ENCODE data around the gene PPEF1.
A peak's percentile ranks its signal among the peaks of the same experiment; 100 is the strongest.

PPEF1 gene, protein sequence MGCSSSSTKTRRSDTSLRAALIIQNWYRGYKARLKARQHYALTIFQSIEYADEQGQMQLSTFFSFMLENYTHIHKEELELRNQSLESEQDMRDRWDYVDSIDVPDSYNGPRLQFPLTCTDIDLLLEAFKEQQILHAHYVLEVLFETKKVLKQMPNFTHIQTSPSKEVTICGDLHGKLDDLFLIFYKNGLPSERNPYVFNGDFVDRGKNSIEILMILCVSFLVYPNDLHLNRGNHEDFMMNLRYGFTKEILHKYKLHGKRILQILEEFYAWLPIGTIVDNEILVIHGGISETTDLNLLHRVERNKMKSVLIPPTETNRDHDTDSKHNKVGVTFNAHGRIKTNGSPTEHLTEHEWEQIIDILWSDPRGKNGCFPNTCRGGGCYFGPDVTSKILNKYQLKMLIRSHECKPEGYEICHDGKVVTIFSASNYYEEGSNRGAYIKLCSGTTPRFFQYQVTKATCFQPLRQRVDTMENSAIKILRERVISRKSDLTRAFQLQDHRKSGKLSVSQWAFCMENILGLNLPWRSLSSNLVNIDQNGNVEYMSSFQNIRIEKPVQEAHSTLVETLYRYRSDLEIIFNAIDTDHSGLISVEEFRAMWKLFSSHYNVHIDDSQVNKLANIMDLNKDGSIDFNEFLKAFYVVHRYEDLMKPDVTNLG

DNA sequence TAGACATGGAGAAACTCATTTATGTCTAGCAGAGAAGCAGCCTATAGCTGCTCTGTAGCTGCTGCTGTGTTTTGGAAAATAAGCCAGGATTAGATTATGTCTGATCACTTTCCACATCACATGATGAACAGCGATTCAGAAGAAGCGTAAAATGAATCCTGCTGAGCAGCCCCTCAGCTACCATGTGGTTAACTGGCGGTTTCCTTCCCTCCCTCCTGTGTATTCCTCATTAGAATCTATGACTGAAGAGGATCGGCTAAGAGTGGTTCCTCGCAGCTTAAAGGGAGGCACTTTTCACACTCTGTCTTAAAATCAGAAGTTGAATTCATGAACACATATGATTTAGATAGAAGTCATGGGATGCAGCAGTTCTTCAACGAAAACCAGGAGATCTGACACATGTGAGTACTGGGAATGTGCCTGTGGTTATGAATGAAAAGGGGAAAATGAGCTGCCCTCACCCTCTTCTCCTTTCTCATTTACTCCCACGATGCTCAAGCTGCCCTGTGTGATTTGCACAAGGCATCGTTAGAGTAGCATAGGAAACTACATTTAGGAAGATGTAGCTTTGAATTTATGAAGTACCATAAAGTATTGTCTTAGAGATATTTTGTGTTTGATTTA, at the start of gene PPEF1:
PPEF1 (plus strand) TSS at position 220 of the 624 bp plus-strand sequence; CDS start at position 356, 136 bp downstream.
- DNase-seq (ENCODE audit: low spot score): no peak

DNA sequence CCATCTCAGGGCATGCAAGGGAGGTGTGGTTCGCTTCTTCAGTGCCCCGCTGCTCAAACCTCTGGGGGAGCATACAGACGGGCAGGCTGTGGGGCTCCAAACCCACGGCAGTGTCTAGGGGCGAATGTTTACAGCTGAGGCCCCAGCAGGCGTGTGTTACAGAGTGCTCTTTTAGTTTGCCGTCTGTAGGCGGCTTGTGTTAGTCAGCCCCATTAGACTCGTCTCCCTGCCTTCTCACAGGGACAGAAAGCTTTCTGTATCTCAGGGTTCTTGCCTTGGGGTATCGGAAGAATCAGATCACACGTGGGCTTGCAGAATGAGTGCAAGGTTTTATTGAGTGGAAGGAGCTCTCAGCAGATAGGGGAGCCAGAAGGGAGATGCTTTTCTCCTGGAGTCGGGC, 46.2 kb upstream of the PPEF1 start:
- no peak for DNase-seq (ENCODE audit: low spot score)

DNA sequence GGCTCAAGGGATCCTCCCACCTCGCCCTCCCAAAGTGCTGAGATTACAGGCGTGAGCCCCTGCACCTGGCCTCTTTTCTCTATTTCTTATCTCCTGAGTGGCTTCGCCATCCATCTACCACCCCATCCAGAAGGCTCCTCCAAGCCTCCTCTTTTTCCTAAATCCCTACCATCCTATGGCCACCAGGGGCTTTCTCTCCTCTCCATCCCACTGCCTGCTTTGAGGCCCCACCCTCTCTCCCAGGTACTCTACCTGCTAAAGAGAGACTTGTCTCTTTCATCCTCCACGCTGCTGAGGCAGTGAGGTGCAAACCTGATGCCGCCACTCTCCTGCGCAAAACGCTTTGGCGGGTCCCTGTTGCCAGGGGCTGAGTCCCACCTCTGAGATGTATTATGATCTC, 42.5 kb upstream of the PPEF1 start:
- no peak for DNase-seq (ENCODE audit: low spot score)

DNA sequence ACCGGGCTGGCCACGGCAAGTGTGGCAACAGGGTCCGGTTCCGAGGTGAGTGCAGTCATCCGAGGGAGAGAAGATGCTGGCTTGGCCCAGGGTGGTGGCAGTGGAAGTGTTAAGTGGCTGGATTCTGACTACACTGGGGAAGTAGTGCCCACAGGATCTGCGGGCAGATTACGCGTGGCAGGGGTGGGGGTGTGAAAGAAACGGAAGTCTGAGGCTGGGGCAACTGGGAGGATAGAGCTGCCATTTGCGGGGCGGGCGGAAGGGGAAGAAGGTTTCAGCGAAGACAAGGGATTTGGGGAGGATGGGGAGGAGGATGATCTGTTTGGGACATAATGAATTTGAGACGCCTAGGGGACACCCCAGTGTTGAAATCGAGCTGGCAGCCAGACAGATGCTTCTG, 40.8 kb upstream of the PPEF1 start:
- DNase-seq (ENCODE audit: low spot score): no peak

DNA sequence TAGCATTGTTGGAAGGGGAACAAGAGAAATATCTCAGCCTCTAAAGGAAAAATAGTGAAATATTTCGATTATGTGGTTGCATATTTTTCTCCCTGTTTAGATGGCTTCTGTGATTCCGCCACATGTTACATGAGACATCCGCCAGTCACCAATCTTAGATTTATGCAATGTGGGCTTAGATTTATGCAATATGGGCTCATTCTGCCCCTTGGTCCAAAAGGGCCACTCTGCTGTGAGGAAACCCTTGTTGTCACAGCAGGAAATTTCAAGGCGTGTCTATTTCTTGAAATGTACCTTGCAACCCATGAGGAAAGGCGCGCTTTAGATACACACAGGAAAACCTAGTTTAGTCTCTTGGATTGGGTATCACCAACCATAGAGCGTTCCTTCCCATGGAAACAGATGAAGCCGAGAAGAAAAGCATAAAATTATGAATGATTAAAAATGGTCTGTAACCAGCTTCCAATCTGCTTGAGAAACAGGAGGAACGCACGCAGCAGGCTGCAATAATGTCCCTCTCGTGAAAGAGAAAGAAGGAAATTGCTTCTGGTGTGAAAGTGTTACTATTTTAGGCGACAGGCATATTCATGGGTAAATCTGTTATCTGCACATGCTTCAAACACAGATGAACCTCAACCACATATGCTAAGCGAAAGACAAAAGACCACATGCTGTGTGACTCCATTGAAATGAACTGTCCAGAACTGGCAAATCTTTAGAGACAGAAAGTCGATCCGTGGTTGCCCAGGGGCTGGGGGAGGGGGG, 39.2 kb upstream of the PPEF1 start:
- DNase-seq (ENCODE audit: low spot score): no peak

DNA sequence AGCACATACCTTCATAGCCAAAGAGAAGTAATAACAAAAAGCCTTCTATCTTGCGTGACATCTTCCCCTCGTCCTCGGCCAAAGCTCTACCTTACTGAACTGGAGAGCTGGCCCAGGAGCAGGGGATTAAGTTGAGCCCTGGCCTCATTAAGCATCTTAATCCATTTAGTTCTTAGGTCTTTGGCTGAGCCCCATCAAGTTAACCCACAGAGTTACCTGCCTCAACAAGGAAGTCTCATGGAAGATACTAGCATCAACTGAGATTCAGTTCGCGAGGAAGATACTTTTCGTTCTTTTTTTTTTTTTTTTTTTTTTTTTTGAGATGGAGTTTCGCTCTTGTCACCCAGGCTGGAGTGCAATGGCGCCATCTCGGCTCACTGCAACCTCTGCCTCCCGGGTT, 35.4 kb upstream of the PPEF1 start, which contains the start of gene RS1:
RS1 (minus strand) TSS at position 101 of the 400 bp plus-strand sequence; CDS start at position 61, 40 bp downstream.
- DNase-seq (ENCODE audit: low spot score): no peak

DNA sequence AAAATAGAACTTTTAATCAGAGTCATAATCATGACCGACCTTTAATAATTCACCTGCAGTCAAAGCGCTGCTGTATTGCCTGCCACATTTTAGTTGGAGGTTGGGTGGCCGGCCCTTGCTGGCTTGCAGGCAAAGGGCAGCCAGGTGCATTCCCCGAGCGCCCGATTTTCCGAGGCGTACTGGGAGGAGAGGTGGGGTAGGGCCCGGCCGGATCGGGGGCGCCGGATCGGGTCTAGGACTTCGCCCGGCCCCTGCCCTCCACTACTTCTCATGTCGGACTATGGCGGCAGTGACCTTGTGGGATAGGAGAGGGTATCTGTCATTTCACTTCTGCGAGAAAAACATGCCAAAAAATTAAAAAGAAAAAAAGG, 33.0 kb upstream of the PPEF1 start:
- no peak for DNase-seq (ENCODE audit: low spot score)

DNA sequence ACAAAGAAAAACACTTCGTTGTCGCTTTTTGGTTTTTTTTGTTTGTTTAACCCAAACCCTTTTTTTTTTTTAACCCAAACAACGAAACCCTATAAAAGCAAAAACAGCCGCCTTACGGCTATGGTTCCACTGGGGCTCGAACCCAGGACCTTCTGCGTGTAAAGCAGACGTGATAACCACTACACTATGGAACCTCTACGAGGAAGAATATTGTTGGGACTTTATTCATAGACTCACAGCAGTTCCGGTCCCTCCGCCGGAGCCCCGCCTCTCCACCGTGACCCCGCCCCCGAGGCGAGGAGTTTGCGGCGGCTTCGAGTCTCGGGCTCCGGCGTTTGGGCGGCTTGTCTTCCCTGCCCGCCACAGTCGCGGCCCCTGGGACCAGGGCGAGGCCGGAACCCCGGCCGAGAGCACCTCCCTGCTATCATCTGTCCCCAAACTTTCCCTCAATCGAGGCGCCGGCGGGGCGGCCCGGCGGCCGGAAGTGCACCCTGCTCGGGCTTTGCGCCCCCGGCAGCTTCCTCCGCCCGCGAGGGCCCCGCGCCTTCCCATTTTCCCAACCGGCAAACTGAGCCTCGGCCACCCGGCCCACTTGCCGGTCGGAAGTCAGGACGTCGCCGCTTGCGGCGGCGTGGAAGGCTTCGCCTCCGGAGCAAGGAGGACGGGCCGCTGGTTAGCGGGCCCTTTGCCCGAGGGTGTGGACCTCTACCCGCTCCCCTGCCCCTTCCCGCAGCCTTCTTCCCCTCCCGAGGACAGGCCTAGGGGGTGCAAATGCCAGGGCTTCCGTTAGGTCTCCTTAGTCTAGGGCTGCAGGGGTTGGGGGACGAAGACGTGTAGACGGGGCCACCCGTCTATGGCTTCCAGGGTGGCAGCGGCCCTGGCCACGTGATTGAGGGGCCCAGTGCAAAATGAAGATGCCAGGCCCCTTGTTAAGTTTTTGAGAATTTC, 32.4 kb upstream of the PPEF1 start:
- DNase-seq (ENCODE audit: low spot score): peak; percentile 80

DNA sequence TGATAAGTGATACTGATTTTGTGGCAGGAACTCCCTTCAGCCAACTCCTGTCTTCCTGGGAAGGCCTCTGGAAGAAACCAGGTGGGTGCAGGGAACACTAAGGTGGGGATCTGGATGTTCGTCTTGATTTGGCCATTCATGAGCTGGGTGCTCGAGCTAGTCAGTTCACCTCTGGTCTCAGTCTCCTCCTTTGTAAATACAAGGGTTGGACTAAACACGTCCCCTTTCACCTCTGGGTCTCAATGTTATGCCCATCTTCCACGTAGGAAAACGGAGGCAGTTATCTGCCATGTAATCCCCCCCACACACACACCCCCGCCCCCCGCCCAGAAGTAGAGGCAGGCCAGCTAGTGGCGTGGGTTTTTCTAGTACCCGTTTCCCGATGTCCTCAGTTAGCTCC, 31.4 kb upstream of the PPEF1 start:
- DNase-seq (ENCODE audit: low spot score): no peak

DNA sequence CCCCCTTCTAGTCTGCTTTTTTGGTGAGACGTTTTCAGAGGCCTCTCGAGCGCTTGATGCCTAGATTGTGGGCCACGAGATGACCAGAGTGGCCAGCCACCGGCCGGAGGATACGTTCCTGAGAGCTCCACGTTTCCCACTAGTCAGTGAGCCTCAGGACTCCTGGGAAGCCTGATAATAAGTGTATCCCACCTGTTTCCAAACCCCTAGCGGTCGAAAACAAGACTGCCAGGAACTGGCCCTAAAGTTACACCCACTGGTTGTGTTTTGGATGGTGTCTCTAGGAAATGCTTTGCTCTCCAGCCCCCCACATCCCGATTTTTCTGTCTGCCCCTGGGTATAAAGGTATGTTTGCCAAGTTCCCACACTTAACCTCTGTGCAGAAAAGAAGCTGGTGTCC, 31.0 kb upstream of the PPEF1 start:
- no peak for DNase-seq (ENCODE audit: low spot score)

DNA sequence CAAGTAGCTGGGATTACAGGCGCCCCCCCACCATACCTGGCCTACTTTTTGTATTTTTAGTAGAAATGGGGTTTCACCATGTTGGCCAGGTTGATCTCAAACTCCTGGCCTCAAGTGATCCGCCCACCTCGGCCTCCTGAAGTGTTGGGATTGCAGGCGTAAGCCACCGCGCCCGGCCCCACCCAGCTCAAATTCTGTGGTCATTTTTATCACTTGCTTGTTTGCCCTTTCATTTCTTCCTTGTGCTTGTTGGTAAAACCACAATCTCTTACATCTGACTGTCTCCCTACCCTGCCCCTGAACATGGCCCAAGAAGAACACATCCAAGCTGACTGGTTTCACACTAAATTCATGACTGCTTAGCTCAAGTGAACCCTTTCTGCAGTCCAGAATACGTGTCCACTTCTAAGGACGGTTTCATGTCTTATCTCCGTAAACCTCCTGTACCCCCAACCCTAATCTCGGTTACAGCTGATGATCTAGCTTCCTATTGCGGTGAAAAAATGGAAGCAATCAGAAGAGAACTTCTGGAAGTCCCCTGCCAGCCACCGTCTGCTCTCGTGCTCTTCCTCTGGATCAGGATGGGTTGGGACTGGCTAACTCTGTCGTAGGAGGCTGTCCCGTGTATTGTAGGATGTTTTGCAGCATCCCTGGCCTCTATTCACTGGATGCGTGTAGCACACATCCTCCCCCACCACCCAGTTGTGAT, 30.1 kb upstream of the PPEF1 start:
- no peak for DNase-seq (ENCODE audit: low spot score)

DNA sequence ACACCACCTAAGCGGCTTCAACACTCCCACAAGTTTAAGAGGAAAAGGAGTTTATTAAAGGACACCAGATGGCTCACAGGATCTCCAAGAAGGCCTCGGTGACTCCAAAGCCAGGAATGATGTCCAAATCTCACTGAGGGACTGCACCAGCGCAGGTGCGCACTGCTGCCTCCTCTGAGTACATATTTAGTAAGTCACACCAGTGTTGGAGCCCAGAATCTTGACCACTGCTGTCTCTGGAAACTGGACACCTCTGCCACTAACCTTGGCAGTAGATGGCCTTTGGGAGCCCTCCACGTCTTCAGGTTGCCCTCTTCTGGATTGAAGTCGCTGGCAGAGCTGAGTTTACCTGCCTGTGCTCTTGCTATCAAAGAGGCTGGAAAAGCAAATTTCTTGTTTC, 25.4 kb upstream of the PPEF1 start:
- no peak for DNase-seq (ENCODE audit: low spot score)

DNA sequence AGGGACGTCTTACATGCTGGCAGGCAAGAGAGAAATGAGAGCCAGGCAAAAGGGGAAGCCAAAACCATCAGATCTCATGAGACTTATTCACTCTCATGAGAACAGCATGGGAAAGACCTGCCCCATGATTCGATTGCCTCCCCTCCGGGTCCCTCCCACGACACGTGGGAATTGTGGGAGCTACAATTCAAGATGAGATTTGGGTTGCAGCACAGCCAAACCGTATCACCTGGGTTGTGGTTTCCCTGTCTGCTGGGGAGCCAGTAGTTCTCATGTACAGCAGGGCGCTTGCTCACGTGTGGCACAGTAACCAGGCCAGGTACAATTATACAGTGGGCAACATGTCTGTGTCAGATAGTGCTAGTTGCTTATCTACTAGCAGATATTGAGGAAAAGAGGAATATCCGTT, 24.5 kb upstream of the PPEF1 start:
- no peak for DNase-seq (ENCODE audit: low spot score)

DNA sequence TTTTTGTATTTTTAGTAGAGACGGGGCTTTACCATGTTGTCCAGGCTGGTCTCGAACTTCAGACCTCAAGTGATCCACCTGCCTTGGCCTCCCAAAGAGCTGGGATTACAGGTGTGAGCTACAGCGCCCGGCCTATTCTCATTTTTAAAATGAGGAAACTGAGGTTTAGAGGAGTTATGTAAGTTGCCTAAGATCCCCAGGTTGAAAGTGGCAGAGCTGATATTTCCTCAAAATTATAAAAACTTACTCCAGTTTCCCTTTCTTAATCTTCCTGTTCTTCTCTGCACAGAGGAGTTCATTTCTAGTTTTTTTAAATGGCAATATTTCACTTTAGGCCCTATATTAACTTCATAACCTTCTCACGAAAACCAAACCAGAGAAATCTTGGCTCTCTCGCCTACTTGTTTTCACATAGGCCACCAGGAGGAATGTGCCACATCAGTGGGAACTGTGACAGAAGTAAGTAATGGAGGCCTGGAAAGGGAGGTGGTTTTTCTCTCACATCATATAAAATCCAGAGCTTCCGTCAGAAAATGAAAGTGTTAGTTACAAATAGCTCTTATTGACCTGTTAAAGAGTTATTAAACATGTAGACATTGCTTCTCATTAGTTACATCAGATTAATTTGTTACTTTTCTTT, 19.5 kb upstream of the PPEF1 start:
- no peak for DNase-seq (ENCODE audit: low spot score)

DNA sequence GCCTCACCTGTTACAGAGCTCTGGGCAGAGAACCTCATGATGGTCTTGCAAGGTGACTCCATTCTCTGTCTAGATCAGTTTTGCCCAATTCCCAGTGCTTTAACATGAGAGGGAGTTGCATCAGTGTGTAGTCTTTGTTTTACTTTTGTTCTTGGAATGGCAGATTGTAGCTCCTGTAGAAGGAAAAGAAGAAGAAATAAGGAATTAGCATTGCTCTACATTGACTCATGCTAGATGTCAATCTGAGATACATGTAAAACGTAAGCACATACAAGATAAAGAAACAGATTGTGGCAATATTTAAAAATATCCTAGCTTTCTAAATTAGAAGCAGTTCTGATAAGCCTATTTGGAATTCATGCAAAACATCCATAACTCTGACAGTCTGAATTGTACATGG, 16.0 kb upstream of the PPEF1 start:
- no peak for DNase-seq (ENCODE audit: low spot score)

DNA sequence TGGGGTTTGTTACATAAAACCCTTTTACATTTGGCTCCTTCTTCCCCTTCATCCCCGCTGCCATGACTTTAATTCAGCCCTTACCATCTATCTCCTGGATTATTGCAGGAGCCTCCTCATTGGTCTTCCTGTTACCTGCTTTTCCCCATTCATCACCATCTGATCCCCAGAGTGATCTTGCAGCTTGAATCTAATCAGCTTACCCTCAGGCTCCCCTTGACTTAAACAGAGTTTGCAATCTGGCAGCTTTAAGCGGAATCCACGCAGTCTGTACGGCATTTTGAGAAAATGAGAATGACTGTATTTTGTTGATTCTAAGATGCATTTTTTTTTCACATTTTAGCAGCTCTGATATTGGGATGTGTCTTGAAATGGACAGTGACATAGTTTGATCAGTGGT, 14.9 kb upstream of the PPEF1 start:
- DNase-seq (ENCODE audit: low spot score): no peak

DNA sequence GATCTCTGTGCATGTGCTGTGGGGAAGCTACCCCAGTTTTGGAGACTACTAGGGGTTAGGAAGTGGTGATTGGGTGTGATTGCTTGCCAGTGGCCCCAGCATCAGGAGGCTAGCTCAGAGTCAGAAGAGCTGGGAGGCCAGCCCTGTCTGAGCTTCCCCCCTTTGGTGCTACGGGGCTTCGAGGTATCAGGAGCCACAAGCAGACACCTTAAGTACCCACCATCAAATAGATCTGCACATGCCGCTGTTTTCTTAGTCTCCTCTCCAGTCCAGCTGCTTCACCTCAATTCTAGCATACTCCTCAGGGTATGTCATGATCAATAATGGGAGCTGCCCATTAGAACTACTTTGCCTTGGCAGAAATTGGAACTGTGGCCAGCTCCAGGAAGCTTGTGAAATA, 10.8 kb upstream of the PPEF1 start:
- DNase-seq (ENCODE audit: low spot score): no peak

DNA sequence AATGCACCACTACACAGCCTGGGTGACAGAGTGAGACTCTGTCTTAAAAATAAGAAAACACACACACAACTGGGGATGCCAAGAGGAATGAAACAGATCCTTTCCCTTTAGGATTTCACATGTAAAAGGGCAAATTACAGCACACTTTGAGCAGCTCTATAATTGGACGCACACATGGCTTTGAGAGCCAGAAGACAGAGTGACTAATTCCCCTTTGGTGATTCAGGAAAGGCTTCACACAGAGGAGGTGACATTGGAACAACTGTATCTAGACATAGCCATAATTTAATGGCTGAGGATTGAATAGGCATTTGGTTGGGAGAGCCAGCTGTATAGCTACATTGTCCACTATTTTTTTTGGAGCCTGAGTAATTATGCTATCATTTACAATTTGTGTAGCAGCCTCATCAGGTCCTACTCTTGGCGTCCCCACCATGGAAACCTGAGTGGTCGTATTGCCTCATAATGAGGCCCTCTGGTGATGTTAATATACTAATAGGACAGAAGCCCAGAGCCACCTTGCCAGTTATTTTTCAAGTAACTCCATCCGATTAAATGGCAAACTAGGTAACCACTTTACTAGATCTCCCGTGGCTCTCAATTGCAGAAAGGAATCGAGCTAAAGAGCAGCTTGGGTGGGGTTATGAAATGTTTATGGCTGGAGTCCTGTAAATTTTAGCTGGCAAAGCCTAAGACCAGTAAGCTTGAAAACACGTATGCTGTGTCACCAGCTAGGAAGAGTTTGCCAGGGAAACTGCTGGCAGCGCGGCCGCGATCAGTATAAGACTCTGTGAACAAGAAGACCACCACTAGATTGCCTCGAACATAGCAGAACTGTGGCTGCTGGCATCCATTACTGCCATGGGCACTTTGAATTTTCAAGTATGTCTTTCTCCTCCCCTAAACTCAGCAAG, 8.5 kb upstream of the PPEF1 start:
- no peak for DNase-seq (ENCODE audit: low spot score)

Data from hematopoietic multipotent progenitor cell treated with erythropoietin and hydrocortisone succinate and interleukin-3 and kit ligand, for 15 days (in vitro differentiated cells).